ENCODE results near the gene GDF7. TPM values are rescaled to one million over a fixed set of nuclear protein-coding genes. Genes with fewer than 3 reads are reported as not detected.

GDF7 gene
- total RNA-seq, 6 donors from 2014 or later: under 0.01 to 1.8 (median 0.44) TPM

GRCh38 chr2:20664071-20664390 lies 2.9 kb upstream of the GDF7 start:
- ATAC-seq (ENCODE audit: low FRiP score in 2 of 2) (no peak), DNase-seq (no peak)
- Histone ChIP-seq H3K4me3 (no peak overlapping the region), H3K4me1 (peaks cover 21 to 42% (median 27%) of the 10 kb centered on the region in 4 donors), H3K27ac (no peak overlapping the region), H3K27me3 (peaks cover 0 to 46% (median 22%) of the 10 kb centered on the region in 4 donors), H3K36me3 (no peaks in the 10 kb centered on the region), H3K9me3 (no peaks in the 10 kb centered on the region)
- 39 to 63% methylated on average over 2 of the region's 2 CpGs for WGBS, 2 donors
- no peak for TF ChIP-seq POLR2A (IDR thresholded peaks at IDR 0.05)

- Histone ChIP-seq H3K9me3 (no peaks in the 10 kb centered on the region), H3K36me3 (no peaks in the 10 kb centered on the region), H3K27me3 (peaks cover 0 to 49% (median 23%) of the 10 kb centered on the region in 4 donors), H3K4me1 (peaks cover 21 to 48% (median 28%) of the 10 kb centered on the region in 4 donors), H3K27ac (no peak overlapping the region), H3K4me3 (no peak overlapping the region)
- ATAC-seq (ENCODE audit: low FRiP score in 2 of 2) (no peak), DNase-seq (no peak)
- no peak for TF ChIP-seq POLR2AphosphoS5 (IDR thresholded peaks at IDR 0.05)
- TF ChIP-seq, protein P1, sequence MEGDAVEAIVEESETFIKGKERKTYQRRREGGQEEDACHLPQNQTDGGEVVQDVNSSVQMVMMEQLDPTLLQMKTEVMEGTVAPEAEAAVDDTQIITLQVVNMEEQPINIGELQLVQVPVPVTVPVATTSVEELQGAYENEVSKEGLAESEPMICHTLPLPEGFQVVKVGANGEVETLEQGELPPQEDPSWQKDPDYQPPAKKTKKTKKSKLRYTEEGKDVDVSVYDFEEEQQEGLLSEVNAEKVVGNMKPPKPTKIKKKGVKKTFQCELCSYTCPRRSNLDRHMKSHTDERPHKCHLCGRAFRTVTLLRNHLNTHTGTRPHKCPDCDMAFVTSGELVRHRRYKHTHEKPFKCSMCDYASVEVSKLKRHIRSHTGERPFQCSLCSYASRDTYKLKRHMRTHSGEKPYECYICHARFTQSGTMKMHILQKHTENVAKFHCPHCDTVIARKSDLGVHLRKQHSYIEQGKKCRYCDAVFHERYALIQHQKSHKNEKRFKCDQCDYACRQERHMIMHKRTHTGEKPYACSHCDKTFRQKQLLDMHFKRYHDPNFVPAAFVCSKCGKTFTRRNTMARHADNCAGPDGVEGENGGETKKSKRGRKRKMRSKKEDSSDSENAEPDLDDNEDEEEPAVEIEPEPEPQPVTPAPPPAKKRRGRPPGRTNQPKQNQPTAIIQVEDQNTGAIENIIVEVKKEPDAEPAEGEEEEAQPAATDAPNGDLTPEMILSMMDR (IDR thresholded peaks at IDR 0.05): no peak
- TF ChIP-seq EP300 (IDR thresholded peaks at IDR 0.05): no peak
- no peak for TF ChIP-seq POLR2A (IDR thresholded peaks at IDR 0.05)
- 32 to 35% methylated on average over 10 to 17 of the region's 17 CpGs for WGBS, 2 donors
Measured at GRCh38 chr2:20664431-20665242, 2.3 kb upstream of the GDF7 start.

DNA sequence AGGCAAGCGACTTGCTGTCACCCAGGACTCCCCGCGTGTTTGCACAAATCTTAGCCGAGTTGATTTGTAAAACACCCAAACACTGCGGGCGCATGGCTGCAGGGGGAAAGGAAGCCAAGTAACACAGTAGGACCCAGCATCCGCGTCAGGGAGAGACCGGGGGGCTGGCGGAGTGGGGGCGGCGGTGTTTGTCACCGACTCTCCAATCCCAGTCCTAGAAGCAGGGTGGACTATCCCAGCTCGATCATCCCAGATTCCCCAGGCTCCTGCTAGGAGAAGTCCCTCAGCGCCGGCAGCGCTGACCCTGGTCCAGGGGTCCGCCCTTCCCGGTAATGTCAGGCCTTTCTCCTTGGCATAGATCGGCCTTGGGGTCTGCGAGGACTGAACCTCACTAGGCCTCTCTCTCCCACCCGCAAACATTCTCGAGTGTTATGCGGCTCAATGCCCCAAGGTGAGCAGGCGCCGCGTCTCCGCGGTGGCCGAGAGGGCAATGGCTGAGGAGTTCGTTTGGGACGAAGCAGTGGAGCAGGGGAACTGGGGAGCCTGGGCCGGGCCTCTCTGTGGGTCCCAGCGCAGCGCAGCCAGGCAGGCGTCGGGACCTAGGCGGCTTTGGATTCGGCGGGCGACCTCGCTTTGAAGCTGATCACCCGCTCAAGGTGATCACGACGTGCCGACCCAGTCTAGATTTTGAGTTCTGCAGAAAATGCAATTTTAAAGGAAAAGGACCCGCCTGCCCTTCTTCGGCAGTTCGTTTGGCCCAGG lies 1.5 kb upstream of the GDF7 start:
- ATAC-seq (ENCODE audit: low FRiP score in 2 of 2): no peak
- Histone ChIP-seq H3K27me3 (peaks cover 0 to 57% (median 27%) of the 10 kb centered on the region in 4 donors), H3K27ac (no peak overlapping the region), H3K4me3 (peak overlapping the region in 3 of 4 donors; percentile 42 to 52 (median 51)), H3K36me3 (no peaks in the 10 kb centered on the region), H3K4me1 (peaks cover 21 to 54% (median 30%) of the 10 kb centered on the region in 4 donors), H3K9me3 (peaks cover 0 to 5% (median 0%) of the 10 kb centered on the region in 4 donors)
- DNase-seq: peak in 1 of 2 donors; percentile 83
- WGBS, 2 donors: 2 to 6% methylated on average over 11 to 49 of the region's 49 CpGs
- TF ChIP-seq, protein P1 (IDR thresholded peaks at IDR 0.05): no peak
- TF ChIP-seq POLR2A (IDR thresholded peaks at IDR 0.05) (no peak), EP300 (IDR thresholded peaks at IDR 0.05) (no peak), POLR2AphosphoS5 (IDR thresholded peaks at IDR 0.05) (no peak)

DNA sequence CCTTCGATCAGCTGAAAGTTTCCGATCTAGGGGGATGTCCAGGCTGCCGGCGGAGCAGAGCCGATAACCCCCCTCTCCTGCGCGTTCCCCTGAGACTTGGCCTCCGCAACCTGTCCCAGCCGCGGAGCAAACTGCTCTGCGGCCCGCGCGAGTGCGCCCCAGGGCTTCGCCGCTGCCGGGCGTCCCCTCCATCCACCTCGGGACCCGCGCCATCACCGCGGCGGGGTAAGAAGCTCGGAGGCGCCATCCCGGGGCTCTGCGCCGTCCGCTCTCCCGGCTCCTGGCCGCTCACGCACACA lies 990 bp upstream of the GDF7 start:
- ATAC-seq (ENCODE audit: low FRiP score in 2 of 2) (no peak), DNase-seq (peak in 1 of 2 donors; percentile 86)
- TF ChIP-seq EP300 (IDR thresholded peaks at IDR 0.05) (no peak), POLR2AphosphoS5 (IDR thresholded peaks at IDR 0.05) (no peak), POLR2A (IDR thresholded peaks at IDR 0.05) (no peak)
- TF ChIP-seq, protein P1 (IDR thresholded peaks at IDR 0.05): no peak
- peaks cover 0 to 62% (median 32%) of the 10 kb centered on the region in 4 donors for H3K27me3 ChIP-seq
- H3K9me3 ChIP-seq: peaks cover 0 to 8% (median 0%) of the 10 kb centered on the region in 4 donors
- H3K4me3 ChIP-seq: peak overlapping the region in 3 of 4 donors; percentile 42 to 52 (median 51)
- H3K36me3 ChIP-seq: no peaks in the 10 kb centered on the region
- H3K4me1 ChIP-seq: peaks cover 21 to 59% (median 34%) of the 10 kb centered on the region in 4 donors
- 4 to 16% methylated on average over 9 to 32 of the region's 34 CpGs for WGBS, 2 donors
- no peak overlapping the region for H3K27ac ChIP-seq

- H3K4me3 ChIP-seq: peak overlapping the region in 3 of 4 donors; percentile 42 to 52 (median 51)
- no CpG with 5 or more reads among the region's 62 CpGs for WGBS, 2 donors
Measured at GRCh38 chr2:20667151-20667530, 197 bp downstream of the GDF7 start.

More at GRCh38 chr2:20667151-20667530, 197 bp downstream of the GDF7 start:
- ATAC-seq (ENCODE audit: low FRiP score in 2 of 2) (peak in 1 of 2 donors; percentile 34), DNase-seq (peak in 1 of 2 donors; percentile 87)
- TF ChIP-seq, protein P1 (IDR thresholded peaks at IDR 0.05): no peak
- TF ChIP-seq POLR2A (IDR thresholded peaks at IDR 0.05) (no peak), EP300 (IDR thresholded peaks at IDR 0.05) (no peak), POLR2AphosphoS5 (IDR thresholded peaks at IDR 0.05) (no peak)
- Histone ChIP-seq H3K4me1 (peaks cover 26 to 62% (median 36%) of the 10 kb centered on the region in 4 donors), H3K27me3 (peaks cover 0 to 68% (median 41%) of the 10 kb centered on the region in 4 donors), H3K27ac (no peak overlapping the region), H3K9me3 (peaks cover 0 to 8% (median 0%) of the 10 kb centered on the region in 4 donors), H3K36me3 (no peaks in the 10 kb centered on the region)

Measured in upper lobe of left lung (tissue), 6 donors.